GM23248 (cell line): ENCODE data around the gene COL13A1. TPM values are rescaled to one million over a fixed set of nuclear protein-coding genes. Genes with fewer than 3 reads are reported as not detected.

Experiments used
- DNase-seq: peaks from one replicate; pipeline ENCODE4 v3.0.0-alpha.2; 2015
- H2AFZ ChIP-seq: fragments of 200-600 bp; sonication (generic); 2 replicates; pipeline ENCODE4 v1.6.1; 2016; ENCODE audit warnings: antibody characterized with exemption
- H3F3A ChIP-seq: fragments of 200-600 bp; sonication (generic); 2 replicates; pipeline ENCODE4 v1.6.1; 2016; ENCODE audit warnings: mild to moderate bottlenecking, antibody characterized with exemption, mixed run types; ENCODE audit not compliant: insufficient read depth
- H3K27ac ChIP-seq: fragments of 200-600 bp; sonication (generic); 2 replicates; pipeline ENCODE4 v1.5.1; 2016; ENCODE audit warnings: mild to moderate bottlenecking
- H3K27me3 ChIP-seq: fragments of 200-600 bp; sonication (generic); replicated peaks from 2 replicates; pipeline ENCODE4 v1.6.1; 2016; ENCODE audit warnings: mild to moderate bottlenecking; ENCODE audit not compliant: insufficient read depth
- H3K36me3 ChIP-seq: fragments of 200-600 bp; sonication (generic); 2 replicates; pipeline ENCODE4 v1.6.1; 2016; ENCODE audit warnings: low read depth, mild to moderate bottlenecking
- H3K4me1 ChIP-seq: fragments of 200-600 bp; sonication (generic); 2 replicates; pipeline ENCODE4 v1.6.1; 2016; ENCODE audit warnings: mild to moderate bottlenecking; ENCODE audit not compliant: insufficient read depth
- H3K4me2 ChIP-seq: fragments of 200-600 bp; sonication (generic); one replicate; pipeline ENCODE4 v1.6.1; 2016; ENCODE audit warnings: mild to moderate bottlenecking; ENCODE audit not compliant: unreplicated experiment
- H3K4me3 ChIP-seq: fragments of 200-600 bp; sonication (generic); 2 replicates; pipeline ENCODE4 v1.5.1; 2016; ENCODE audit warnings: mild to moderate bottlenecking
- H3K79me2 ChIP-seq: fragments of 200-600 bp; sonication (generic); 2 replicates; pipeline ENCODE4 v1.6.1; 2016; ENCODE audit warnings: mild to moderate bottlenecking; ENCODE audit not compliant: insufficient read depth
- H3K9ac ChIP-seq: fragments of 200-600 bp; sonication (generic); 2 replicates; pipeline ENCODE4 v1.6.1; 2016; ENCODE audit warnings: mild to moderate bottlenecking
- H3K9me2 ChIP-seq: fragments of 200-600 bp; sonication (generic); 2 replicates; pipeline ENCODE4 v1.6.1; 2016; ENCODE audit warnings: mixed run types, mild to moderate bottlenecking, moderate library complexity; ENCODE audit not compliant: insufficient read depth
- H3K9me3 ChIP-seq: fragments of 200-600 bp; sonication (generic); one replicate; pipeline ENCODE4 v1.6.1; 2017; ENCODE audit warnings: low read depth
- H4K20me1 ChIP-seq: fragments of 200-600 bp; sonication (generic); 2 replicates; pipeline ENCODE4 v1.6.0; 2016; ENCODE audit not compliant: insufficient read depth
- EZH2 ChIP-seq: fragments of 200-600 bp; sonication (generic); IDR thresholded peaks from 2 replicates; pipeline ENCODE4 v1.6.1; 2018; ENCODE audit warnings: antibody characterized with exemption, mild to moderate bottlenecking; ENCODE audit not compliant: insufficient read depth, poor library complexity, severe bottlenecking
- EZH2phosphoT487 ChIP-seq: fragments of 200-600 bp; sonication (generic); IDR thresholded peaks from 2 replicates; pipeline ENCODE4 v1.6.1; 2018; ENCODE audit warnings: antibody characterized with exemption, moderate library complexity, mild to moderate bottlenecking, low read depth; ENCODE audit not compliant: insufficient read depth
- WGBS, 2 experiments: methylation state at CpG; one replicate each; pipeline ENCODE4 v1.1.6; 2015 to 2017; ENCODE audit warnings: low lambda C conversion rate in 2 of 2, low coverage in 1 of 2; ENCODE audit errors: missing lambda C conversion rate in 2 of 2; 5-methylcytosine and 5-hydroxymethylcytosine counted together
- in situ Hi-C: fragments of 300-500 bp; cut with MboI; formaldehyde crosslinking; loops from 2 replicates; pipeline ENCODE4 v1.15.0; 2020
- polyA plus RNA-seq: library from polyadenylated mRNA; unstranded; fragments of >200 nt; fragmentation: Nextera tagmentation; extraction: Ambion mirVana; gene quantifications from 2 replicates; pipeline ENCODE4 v1.2.1, GENCODE V29; 2016
- total RNA-seq: library from RNA; depleted of rRNA; stranded (reverse); fragments of >200 nt; shearing (Covaris generic); gene quantifications from 2 replicates; pipeline ENCODE4 v1.2.3, GENCODE V29; 2014

Gene COL13A1
- total and polyA plus RNA-seq, 2 experiments from 2014 or later = 12.8 to 17.3 TPM

GRCh38 chr10:69816521-69816920 lies 14.8 kb downstream of the COL13A1 start:
- 81 to 86% methylated on average over 5 of the region's 5 CpGs for whole genome bisulfite sequencing, 2 experiments
- Histone ChIP-seq H3F3A (no peaks in the 10 kb centered on the region; the same call in 1 of the 2 replicates), H3K4me2 (no peak overlapping the region), H4K20me1 (no peaks in the 10 kb centered on the region), H3K36me3 (no peaks in the 10 kb centered on the region), H3K9ac (no peak overlapping the region), H3K27ac (no peak overlapping the region), H3K4me1 (peaks cover 9% of the 10 kb centered on the region; the same call in 1 of the 2 replicates), H2AFZ (no peak overlapping the region), H3K9me2 (no peaks in the 10 kb centered on the region), H3K79me2 (peaks cover 9% of the 10 kb centered on the region; the same call in 1 of the 2 replicates), H3K9me3 (no peaks in the 10 kb centered on the region), H3K4me3 (no peak overlapping the region), H3K27me3 (no peaks in the 10 kb centered on the region)
- no peak for DNase-seq
- no peak for TF ChIP-seq EZH2
- no peak for TF ChIP-seq EZH2phosphoT487
- in situ Hi-C loops = no loop called here

GRCh38 chr10:69817078-69817581 lies 15.4 kb downstream of the COL13A1 start:
- DNase-seq = no peak
- no peak overlapping the region for H2AFZ ChIP-seq
- peaks cover 8% of the 10 kb centered on the region; the same call in 1 of the 2 replicates for H3K79me2 ChIP-seq
- H3K9me2 ChIP-seq = no peaks in the 10 kb centered on the region
- no peaks in the 10 kb centered on the region for H4K20me1 ChIP-seq
- H3K9ac ChIP-seq = no peak overlapping the region
- TF ChIP-seq EZH2 (no peak), EZH2phosphoT487 (no peak)
- no peaks in the 10 kb centered on the region for H3K27me3 ChIP-seq
- H3K4me1 ChIP-seq = peaks cover 9% of the 10 kb centered on the region; the same call in 1 of the 2 replicates
- H3K4me2 ChIP-seq = no peak overlapping the region
- H3K9me3 ChIP-seq = no peaks in the 10 kb centered on the region
- H3K27ac ChIP-seq = no peak overlapping the region
- H3F3A ChIP-seq = no peaks in the 10 kb centered on the region; the same call in 1 of the 2 replicates
- in situ Hi-C loops = no loop called here
- H3K36me3 ChIP-seq = no peaks in the 10 kb centered on the region
- no peak overlapping the region for H3K4me3 ChIP-seq
- WGBS, 2 experiments = 79 to 82% methylated on average over 11 of the region's 11 CpGs

- no peak for TF ChIP-seq EZH2
- TF ChIP-seq EZH2phosphoT487 = no peak
- peaks cover 9% of the 10 kb centered on the region; the same call in 1 of the 2 replicates for H3K4me1 ChIP-seq
- in situ Hi-C loops = no loop called here
- H3F3A ChIP-seq = no peaks in the 10 kb centered on the region; the same call in 1 of the 2 replicates
- no peak for DNase-seq
- no peaks in the 10 kb centered on the region for H3K27me3 ChIP-seq
- no peak overlapping the region for H3K9ac ChIP-seq
- WGBS, 2 experiments = 96 to 100% methylated on average over 2 of the region's 2 CpGs
- no peaks in the 10 kb centered on the region for H3K36me3 ChIP-seq
- H3K4me3 ChIP-seq = no peak overlapping the region
- no peaks in the 10 kb centered on the region for H4K20me1 ChIP-seq
- no peaks in the 10 kb centered on the region for H3K9me2 ChIP-seq
- no peaks in the 10 kb centered on the region for H3K9me3 ChIP-seq
- H3K79me2 ChIP-seq = peaks cover 8% of the 10 kb centered on the region; the same call in 1 of the 2 replicates
- H3K27ac ChIP-seq = no peak overlapping the region
- no peak overlapping the region for H3K4me2 ChIP-seq
- no peak overlapping the region for H2AFZ ChIP-seq
Observed at GRCh38 chr10:69818676-69819239, 17.1 kb downstream of the COL13A1 start.

GRCh38 chr10:69819716-69820506 lies 18.2 kb downstream of the COL13A1 start:
- Histone ChIP-seq H3K79me2 (peaks cover 8% of the 10 kb centered on the region; the same call in 1 of the 2 replicates), H4K20me1 (no peaks in the 10 kb centered on the region), H3K9me2 (no peaks in the 10 kb centered on the region), H3K36me3 (no peaks in the 10 kb centered on the region), H3F3A (no peaks in the 10 kb centered on the region; the same call in 1 of the 2 replicates), H2AFZ (no peak overlapping the region), H3K4me2 (no peak overlapping the region), H3K27me3 (no peaks in the 10 kb centered on the region), H3K27ac (no peak overlapping the region), H3K9me3 (no peaks in the 10 kb centered on the region), H3K4me1 (peaks cover 9% of the 10 kb centered on the region; the same call in 1 of the 2 replicates), H3K4me3 (no peak overlapping the region), H3K9ac (no peak overlapping the region)
- DNase-seq = peak; percentile 38
- 70 to 79% methylated on average over 5 of the region's 5 CpGs for WGBS, 2 experiments
- in situ Hi-C loops = no loop called here
- TF ChIP-seq EZH2phosphoT487 (no peak), EZH2 (no peak)
